HepG2 (cell line): Measurements from ENCODE around the gene NVL. TPM values are rescaled to one million over a fixed set of nuclear protein-coding genes. Genes with fewer than 3 reads are reported as not detected.

Experiments used
- ARNTL ChIP-seq: sonication (generic); formaldehyde crosslinking; IDR thresholded peaks from 2 replicates; pipeline ENCODE4 v1.4.0; 2020; ENCODE audit warnings: mild to moderate bottlenecking, missing genetic modification reagents
- HNRNPLL ChIP-seq: fragments of 200-400 bp; formaldehyde crosslinking; IDR thresholded peaks from 2 replicates; pipeline ENCODE4 v1.6.1; 2017; ENCODE audit warnings: mild to moderate bottlenecking, low read depth, low read length; ENCODE audit not compliant: poor library complexity, severe bottlenecking
- JUN ChIP-seq: sonication (generic); formaldehyde crosslinking; IDR thresholded peaks from 2 replicates; pipeline ENCODE4 v1.4.0; 2020; ENCODE audit warnings: mild to moderate bottlenecking, missing genetic modification reagents
- KLF6 ChIP-seq: IDR thresholded peaks from 2 replicates; pipeline ENCODE4 v1.8.0; 2016; ENCODE audit warnings: missing biosample characterization, missing genetic modification reagents
- MAFF ChIP-seq: IDR thresholded peaks from 2 replicates; pipeline ENCODE4 v1.6.1; 2011; ENCODE audit warnings: low read depth, low read length, improper control_type of control experiment
- NFYC ChIP-seq: IDR thresholded peaks from 2 replicates; pipeline ENCODE4 v1.6.1; 2016; ENCODE audit warnings: missing genetic modification reagents, missing compliant biosample characterization
- RFX1 ChIP-seq: fragments of 450-650 bp; IDR thresholded peaks from 2 replicates; pipeline ENCODE4 v1.6.1; 2017
- SETDB1 ChIP-seq: sonication (generic); formaldehyde crosslinking; IDR thresholded peaks from 2 replicates; pipeline ENCODE4 v1.5.1; 2020; ENCODE audit warnings: missing genetic modification reagents, mild to moderate bottlenecking, borderline replicate concordance
- TAF1 ChIP-seq: sonication (generic); formaldehyde crosslinking; IDR thresholded peaks from 2 replicates; pipeline ENCODE4 v1.4.0; 2020; ENCODE audit warnings: missing genetic modification reagents
- U2AF1 ChIP-seq: fragments of 200-400 bp; formaldehyde crosslinking; optimal IDR thresholded peaks from 2 replicates; pipeline ENCODE3; 2017; ENCODE audit warnings: mild to moderate bottlenecking, low read depth, low read length
- ZBTB37 ChIP-seq: sonication (generic); formaldehyde crosslinking; IDR thresholded peaks from 2 replicates; pipeline ENCODE4 v1.4.0; 2020; ENCODE audit warnings: mild to moderate bottlenecking, missing genetic modification reagents
- ZKSCAN8 ChIP-seq: IDR thresholded peaks from 2 replicates; pipeline ENCODE4 v1.6.1; 2016; ENCODE audit warnings: borderline replicate concordance, missing genetic modification reagents, missing compliant biosample characterization
- ZNF136 ChIP-seq: sonication (generic); formaldehyde crosslinking; IDR thresholded peaks from 2 replicates; pipeline ENCODE4 v1.8.1; 2022; ENCODE audit warnings: low read depth, mild to moderate bottlenecking, moderate library complexity, missing genetic modification reagents
- ZNF275 ChIP-seq: sonication (generic); formaldehyde crosslinking; IDR thresholded peaks from 2 replicates; pipeline ENCODE4 v1.8.0; 2022; ENCODE audit warnings: missing genetic modification reagents, mild to moderate bottlenecking, inconsistent platforms, borderline replicate concordance
- ZNF280D ChIP-seq: sonication (generic); formaldehyde crosslinking; IDR thresholded peaks from 2 replicates; pipeline ENCODE4 v1.5.1; 2020; ENCODE audit warnings: mild to moderate bottlenecking, missing genetic modification reagents
- ZNF513 ChIP-seq: sonication (generic); formaldehyde crosslinking; conservative IDR thresholded peaks from 2 replicates; pipeline ENCODE4 v1.5.0; 2020; ENCODE audit warnings: missing genetic modification reagents
- ZNF558 ChIP-seq: sonication (generic); formaldehyde crosslinking; IDR thresholded peaks from 2 replicates; pipeline ENCODE4 v1.9.0; 2022; ENCODE audit warnings: mild to moderate bottlenecking, missing genetic modification reagents, borderline replicate concordance
- ZNF674 ChIP-seq: sonication (generic); formaldehyde crosslinking; IDR thresholded peaks from 2 replicates; pipeline ENCODE4 v1.5.0; 2020; ENCODE audit warnings: low read depth, mild to moderate bottlenecking, missing genetic modification reagents
- ZNF746 ChIP-seq: sonication (generic); formaldehyde crosslinking; IDR thresholded peaks from 2 replicates; pipeline ENCODE4 v1.8.0; 2022; ENCODE audit warnings: mild to moderate bottlenecking, missing genetic modification reagents
- ZNF775 ChIP-seq: sonication (generic); formaldehyde crosslinking; IDR thresholded peaks from 2 replicates; pipeline ENCODE4 v1.4.0; 2020; ENCODE audit warnings: missing genetic modification reagents, mild to moderate bottlenecking, moderate library complexity, borderline replicate concordance
- ZNF879 ChIP-seq: sonication (generic); formaldehyde crosslinking; IDR thresholded peaks from 2 replicates; pipeline ENCODE4 v1.8.1; 2023; ENCODE audit warnings: missing genetic modification reagents
- polyA plus RNA-seq, 8 experiments: library from polyadenylated mRNA; depleted of rRNA in 3 of 8; stranded (reverse) in 7 of 8; unstranded in 1 of 8; fragments of >200 nt; fragmentation: Illumina TruSeq in 4 of 8; extraction: Trizol in 4 of 8; gene quantifications; 2 replicates each; pipeline versions ENCODE4 v1.2.1 to v1.2.3, GENCODE V29; 2011 to 2016; ENCODE audit warnings: low read depth in 4 of 8, missing spikeins in 1 of 8, mixed read lengths in 1 of 8; ENCODE audit not compliant: insufficient read depth in 1 of 8
- total RNA-seq, 5 experiments: library from RNA; depleted of rRNA; stranded (reverse); fragments of >200 nt; fragmentation: Illumina TruSeq; extraction: Trizol; gene quantifications; 2 replicates each; pipeline ENCODE4 v1.2.3, GENCODE V29; 2016; ENCODE audit warnings: low read depth in 1 of 5

NVL gene
- total and polyA plus RNA-seq, 2 of the 13 experiments (the other 11 are each of a cell fraction or from before 2014, with no cell fraction given), result 8.3 to 21.0 TPM

- TF ChIP-seq ZNF674 (CRISPR knock-in tag) (no peak), RFX1 (no peak), ZNF558 (CRISPR knock-in tag) (no peak), ZKSCAN8 (CRISPR knock-in tag) (no peak), ARNTL (no peak; the same call in 1 of the 2 replicates), ZNF280D (CRISPR knock-in tag) (no peak), U2AF1 (no peak), ZNF136 (CRISPR knock-in tag) (0 out of 2 replicates have a peak, but pooled peaks have one; percentile 54), ZNF746 (CRISPR knock-in tag) (no peak), MAFF (no peak), SETDB1 (no peak), HNRNPLL (peak; percentile 84), ZNF513 (CRISPR knock-in tag) (no peak), ZBTB37 (CRISPR knock-in tag) (no peak), KLF6 (CRISPR knock-in tag) (peak; percentile 26; the same call in 1 of the 2 replicates), NFYC (CRISPR knock-in tag) (peak; percentile 71), ZNF775 (no peak), JUN (CRISPR knock-in tag) (no peak), ZNF879 (CRISPR knock-in tag) (0 out of 2 replicates have a peak, but pooled peaks have one; percentile 46), TAF1 (CRISPR knock-in tag) (peak; percentile 77; the same call in 1 of the 2 replicates), ZNF275 (CRISPR knock-in tag) (no peak)
Observed at GRCh38 chr1:224329842-224330753, at the start of gene NVL (continued).
